Measurements from ENCODE around the gene FHIT. TPM values are rescaled to one million over a fixed set of nuclear protein-coding genes. Genes with fewer than 3 reads are reported as not detected.
"Not testable (repeated sequence)": the region's sequence is repeated elsewhere in the genome, so short reads cannot be mapped to it uniquely, and the experiment has no call there.

The FHIT gene
- total and polyA plus RNA-seq, 4 donors, result 2.1 to 14.7 (median 6.6) TPM

- no peaks in the 10 kb centered on the region for H3K27me3 ChIP-seq (ENCODE audit: control insufficient read depth in 4 of 4, insufficient read depth in 4 of 4, low read length in 3 of 4)
- TF ChIP-seq EGR1 (IDR thresholded peaks at IDR 0.05; ENCODE audit: low read depth in 2 of 2), result no peak
- TF ChIP-seq TAF1 (conservative IDR thresholded peaks at IDR 0.05), result no peak
- TF ChIP-seq GABPA (IDR thresholded peaks at IDR 0.05 in 1 of 2, conservative IDR thresholded peaks at IDR 0.05 in 1 of 2), result no peak
- TF ChIP-seq HNF4A (conservative IDR thresholded peaks at IDR 0.05), result no peak
- TF ChIP-seq RAD21 (IDR thresholded peaks at IDR 0.05), result no peak
- no peak for TF ChIP-seq SP1 (IDR thresholded peaks at IDR 0.05)
- no peak for TF ChIP-seq CTCF (IDR thresholded peaks at IDR 0.05; ENCODE audit: low read depth, low read length, missing input control)
- no peak for TF ChIP-seq ZBTB33 (IDR thresholded peaks at IDR 0.05)
- TF ChIP-seq, protein P1, sequence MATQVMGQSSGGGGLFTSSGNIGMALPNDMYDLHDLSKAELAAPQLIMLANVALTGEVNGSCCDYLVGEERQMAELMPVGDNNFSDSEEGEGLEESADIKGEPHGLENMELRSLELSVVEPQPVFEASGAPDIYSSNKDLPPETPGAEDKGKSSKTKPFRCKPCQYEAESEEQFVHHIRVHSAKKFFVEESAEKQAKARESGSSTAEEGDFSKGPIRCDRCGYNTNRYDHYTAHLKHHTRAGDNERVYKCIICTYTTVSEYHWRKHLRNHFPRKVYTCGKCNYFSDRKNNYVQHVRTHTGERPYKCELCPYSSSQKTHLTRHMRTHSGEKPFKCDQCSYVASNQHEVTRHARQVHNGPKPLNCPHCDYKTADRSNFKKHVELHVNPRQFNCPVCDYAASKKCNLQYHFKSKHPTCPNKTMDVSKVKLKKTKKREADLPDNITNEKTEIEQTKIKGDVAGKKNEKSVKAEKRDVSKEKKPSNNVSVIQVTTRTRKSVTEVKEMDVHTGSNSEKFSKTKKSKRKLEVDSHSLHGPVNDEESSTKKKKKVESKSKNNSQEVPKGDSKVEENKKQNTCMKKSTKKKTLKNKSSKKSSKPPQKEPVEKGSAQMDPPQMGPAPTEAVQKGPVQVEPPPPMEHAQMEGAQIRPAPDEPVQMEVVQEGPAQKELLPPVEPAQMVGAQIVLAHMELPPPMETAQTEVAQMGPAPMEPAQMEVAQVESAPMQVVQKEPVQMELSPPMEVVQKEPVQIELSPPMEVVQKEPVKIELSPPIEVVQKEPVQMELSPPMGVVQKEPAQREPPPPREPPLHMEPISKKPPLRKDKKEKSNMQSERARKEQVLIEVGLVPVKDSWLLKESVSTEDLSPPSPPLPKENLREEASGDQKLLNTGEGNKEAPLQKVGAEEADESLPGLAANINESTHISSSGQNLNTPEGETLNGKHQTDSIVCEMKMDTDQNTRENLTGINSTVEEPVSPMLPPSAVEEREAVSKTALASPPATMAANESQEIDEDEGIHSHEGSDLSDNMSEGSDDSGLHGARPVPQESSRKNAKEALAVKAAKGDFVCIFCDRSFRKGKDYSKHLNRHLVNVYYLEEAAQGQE (IDR thresholded peaks at IDR 0.05), result no peak
- TF ChIP-seq, protein P2, sequence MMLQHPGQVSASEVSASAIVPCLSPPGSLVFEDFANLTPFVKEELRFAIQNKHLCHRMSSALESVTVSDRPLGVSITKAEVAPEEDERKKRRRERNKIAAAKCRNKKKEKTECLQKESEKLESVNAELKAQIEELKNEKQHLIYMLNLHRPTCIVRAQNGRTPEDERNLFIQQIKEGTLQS (IDR thresholded peaks at IDR 0.05), result no peak
- no peak for TF ChIP-seq JUND (IDR thresholded peaks at IDR 0.05)
- no peak for TF ChIP-seq HNF4G (IDR thresholded peaks at IDR 0.05)
- no peak for TF ChIP-seq FOXA2 (IDR thresholded peaks at IDR 0.05)
- no peak for TF ChIP-seq FOXA1 (IDR thresholded peaks at IDR 0.05)
- TF ChIP-seq MAX (IDR thresholded peaks at IDR 0.05), result no peak
- no peak for TF ChIP-seq RXRA (IDR thresholded peaks at IDR 0.05)
- TF ChIP-seq YY1 (IDR thresholded peaks at IDR 0.05), result no peak
- no peak for DNase-seq (ENCODE audit: low spot score)
- H3K4me1 ChIP-seq (ENCODE audit: control insufficient read depth in 4 of 4, insufficient read depth in 4 of 4, low read length in 3 of 4), result no peaks in the 10 kb centered on the region
- no peaks in the 10 kb centered on the region for H3K36me3 ChIP-seq (ENCODE audit: control insufficient read depth in 4 of 4, insufficient read depth in 3 of 4, low read depth in 1 of 4, low read length in 3 of 4)
- 63% methylated on average over 1 of the region's 1 CpG for WGBS
- no peak overlapping the region for H3K4me3 ChIP-seq (ENCODE audit: low read depth in 1 of 3, low read length in 3 of 3)
- no peak overlapping the region for H3K27ac ChIP-seq (ENCODE audit: low read depth in 1 of 2, low read length in 2 of 2)
- H3K9me3 ChIP-seq (ENCODE audit: control insufficient read depth in 4 of 4, low read length in 3 of 4), result no peaks in the 10 kb centered on the region
- H3K9ac ChIP-seq (ENCODE audit: low read depth in 1 of 2, low read length in 2 of 2), result no peak overlapping the region
These were observed 576.4 kb downstream of the FHIT start for GRCh38 chr3:60674870-60675269.

GRCh38 chr3:60673123-60673522, 578.1 kb downstream of the FHIT start:
- H3K36me3 ChIP-seq (ENCODE audit: control insufficient read depth in 4 of 4, insufficient read depth in 3 of 4, low read depth in 1 of 4, low read length in 3 of 4), result no peaks in the 10 kb centered on the region
- no peaks in the 10 kb centered on the region for H3K27me3 ChIP-seq (ENCODE audit: control insufficient read depth in 4 of 4, insufficient read depth in 4 of 4, low read length in 3 of 4)
- no peaks in the 10 kb centered on the region for H3K4me1 ChIP-seq (ENCODE audit: control insufficient read depth in 4 of 4, insufficient read depth in 4 of 4, low read length in 3 of 4)
- H3K4me3 ChIP-seq (ENCODE audit: low read depth in 1 of 3, low read length in 3 of 3), result no peak overlapping the region
- DNase-seq (ENCODE audit: low spot score), result no peak
- WGBS, result 47% methylated on average over 2 of the region's 2 CpGs
- H3K9me3 ChIP-seq (ENCODE audit: control insufficient read depth in 4 of 4, low read length in 3 of 4), result no peaks in the 10 kb centered on the region
- no peak for TF ChIP-seq SP1 (IDR thresholded peaks at IDR 0.05)
- TF ChIP-seq, protein P1 (IDR thresholded peaks at IDR 0.05), result no peak
- no peak for TF ChIP-seq RAD21 (IDR thresholded peaks at IDR 0.05)
- no peak for TF ChIP-seq RXRA (IDR thresholded peaks at IDR 0.05)
- no peak for TF ChIP-seq HNF4G (IDR thresholded peaks at IDR 0.05)
- no peak overlapping the region for H3K27ac ChIP-seq (ENCODE audit: low read depth in 1 of 2, low read length in 2 of 2)
- no peak overlapping the region for H3K9ac ChIP-seq (ENCODE audit: low read depth in 1 of 2, low read length in 2 of 2)

GRCh38 chr3:60672337-60672736, 578.9 kb downstream of the FHIT start:
- H3K27ac ChIP-seq (ENCODE audit: low read depth in 1 of 2, low read length in 2 of 2); H3K9ac ChIP-seq (ENCODE audit: low read depth in 1 of 2, low read length in 2 of 2); H3K9me3 ChIP-seq (ENCODE audit: control insufficient read depth in 4 of 4, low read length in 3 of 4); H3K4me1 ChIP-seq (ENCODE audit: control insufficient read depth in 4 of 4, insufficient read depth in 4 of 4, low read length in 3 of 4); DNase-seq (ENCODE audit: low spot score); H3K36me3 ChIP-seq (ENCODE audit: control insufficient read depth in 4 of 4, insufficient read depth in 3 of 4, low read depth in 1 of 4, low read length in 3 of 4); H3K27me3 ChIP-seq (ENCODE audit: control insufficient read depth in 4 of 4, insufficient read depth in 4 of 4, low read length in 3 of 4); H3K4me3 ChIP-seq (ENCODE audit: low read depth in 1 of 3, low read length in 3 of 3): not testable (repeated sequence)
- WGBS, result 91% methylated on average over 5 of the region's 5 CpGs

All from liver (tissue), 9 donors.